Fibroblast of gingiva (primary cell): ENCODE results near the gene RGL4.
"Not testable (repeated sequence)": the region's sequence is repeated elsewhere in the genome, so short reads cannot be mapped to it uniquely, and the experiment has no call there.

Source experiments
- DNase-seq: peaks from one replicate; pipeline ENCODE4 v3.0.0-alpha.2; 2011; ENCODE audit warnings: low read depth

RGL4 gene, protein sequence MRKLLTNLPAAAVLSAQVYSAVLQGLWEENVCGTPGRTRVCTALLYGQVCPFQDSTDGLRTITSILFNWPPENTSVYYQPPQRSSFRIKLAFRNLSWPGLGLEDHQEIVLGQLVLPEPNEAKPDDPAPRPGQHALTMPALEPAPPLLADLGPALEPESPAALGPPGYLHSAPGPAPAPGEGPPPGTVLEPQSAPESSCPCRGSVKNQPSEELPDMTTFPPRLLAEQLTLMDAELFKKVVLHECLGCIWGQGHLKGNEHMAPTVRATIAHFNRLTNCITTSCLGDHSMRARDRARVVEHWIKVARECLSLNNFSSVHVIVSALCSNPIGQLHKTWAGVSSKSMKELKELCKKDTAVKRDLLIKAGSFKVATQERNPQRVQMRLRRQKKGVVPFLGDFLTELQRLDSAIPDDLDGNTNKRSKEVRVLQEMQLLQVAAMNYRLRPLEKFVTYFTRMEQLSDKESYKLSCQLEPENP

GRCh38 chr22:23690713-23691112 is at the start of gene RGL4:
Gene RGL4 (plus strand): TSS chr22:23691013. CDS start chr22:23692031, 1,018 bp downstream.
- DNase-seq = no peak

DNA sequence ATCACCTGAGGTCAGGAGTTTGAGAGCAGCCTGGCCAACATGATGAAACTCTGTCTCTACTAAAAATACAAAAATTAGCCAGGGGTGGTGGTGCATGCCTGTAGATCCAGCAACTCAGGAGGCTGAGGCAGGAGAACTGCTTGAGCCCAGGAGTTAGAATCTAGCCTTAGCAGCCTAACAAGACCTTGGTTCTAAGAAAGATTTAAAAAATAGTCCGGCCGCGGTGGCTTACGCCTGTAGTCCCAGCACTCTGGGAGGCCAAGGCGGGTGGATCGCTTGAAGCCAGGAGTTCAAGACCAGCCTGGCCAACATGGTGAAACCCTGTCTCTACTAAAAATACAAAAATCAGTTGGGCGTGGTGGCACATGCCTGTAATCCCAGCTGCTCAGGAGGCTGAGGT is 44.3 kb upstream of the RGL4 start:
- DNase-seq = not testable (repeated sequence)

- no peak for DNase-seq
Observed at GRCh38 chr22:23649071-23649501, 41.7 kb upstream of the RGL4 start.

GRCh38 chr22:23651676-23652075 is 39.1 kb upstream of the RGL4 start:
- no peak for DNase-seq

GRCh38 chr22:23652286-23652685 is 38.5 kb upstream of the RGL4 start:
- DNase-seq = no peak

DNA sequence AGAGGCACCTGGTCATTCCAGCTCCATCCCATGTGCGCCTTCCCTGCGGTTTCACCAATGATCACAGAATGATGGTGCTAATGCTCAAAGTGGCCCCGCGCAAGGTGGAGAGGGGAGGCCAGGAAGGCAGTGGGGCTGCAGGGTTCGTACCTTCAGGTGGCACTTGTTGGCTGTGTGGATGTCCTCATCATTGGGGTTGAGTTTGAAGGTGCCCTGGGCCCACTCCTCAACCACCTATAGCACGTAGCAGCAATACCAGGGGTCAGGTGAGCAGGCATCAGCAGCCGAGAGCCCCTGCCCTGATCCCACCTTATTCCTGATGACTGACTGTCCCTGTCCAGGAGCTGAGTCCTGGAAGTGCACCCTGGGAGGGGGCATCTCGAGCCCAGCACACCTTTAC is 38.1 kb upstream of the RGL4 start:
- no peak for DNase-seq

DNA sequence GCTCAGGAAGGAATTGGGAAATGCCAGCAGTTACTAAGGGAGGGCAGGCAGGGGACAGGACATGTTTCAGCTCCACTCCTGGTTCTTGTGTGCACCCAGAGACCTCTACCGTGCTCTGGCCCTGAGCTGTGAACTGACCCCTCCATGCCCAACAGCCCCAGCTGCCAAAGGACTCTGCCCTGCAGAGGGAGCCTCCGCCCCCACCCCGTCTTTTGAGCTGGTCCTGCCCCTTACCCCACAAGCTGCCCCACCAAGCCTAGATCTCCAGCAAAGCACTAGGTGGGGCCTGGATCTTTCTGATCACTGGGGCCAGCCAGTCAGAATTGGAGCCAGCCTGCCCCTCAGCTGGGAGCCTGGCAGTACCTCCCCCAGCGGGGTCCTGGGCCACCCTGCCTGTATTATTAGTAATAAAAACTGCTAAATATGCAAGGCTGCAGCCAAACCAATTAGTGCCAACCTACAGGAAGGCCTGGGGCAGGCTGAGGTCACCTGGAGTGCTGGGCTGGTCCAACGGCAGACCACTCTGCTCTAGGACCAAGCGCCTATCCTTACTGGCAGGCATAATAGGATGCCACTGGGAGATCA is 34.8 kb upstream of the RGL4 start:
- no peak for DNase-seq

DNA sequence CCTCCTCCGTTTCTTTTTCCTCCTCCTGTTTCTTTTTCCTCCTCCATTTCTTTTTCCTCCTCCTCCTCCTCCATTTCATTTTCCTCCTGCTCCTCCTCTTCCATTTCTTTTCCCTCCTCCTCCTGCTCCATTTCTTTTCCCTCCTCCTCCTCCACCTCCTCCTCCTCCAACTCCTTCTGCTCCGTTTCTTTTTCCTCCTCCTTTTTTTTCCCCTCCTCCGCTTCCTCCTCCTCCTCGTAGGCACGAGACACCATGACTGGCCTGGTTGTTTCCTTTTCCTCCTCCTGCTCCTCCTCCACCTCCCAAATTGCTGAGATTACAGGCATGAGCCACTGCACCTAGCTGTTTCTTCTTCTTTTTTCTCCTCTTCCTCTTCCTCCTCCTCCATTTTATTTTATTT is 33.1 kb upstream of the RGL4 start:
- DNase-seq = no peak

DNA sequence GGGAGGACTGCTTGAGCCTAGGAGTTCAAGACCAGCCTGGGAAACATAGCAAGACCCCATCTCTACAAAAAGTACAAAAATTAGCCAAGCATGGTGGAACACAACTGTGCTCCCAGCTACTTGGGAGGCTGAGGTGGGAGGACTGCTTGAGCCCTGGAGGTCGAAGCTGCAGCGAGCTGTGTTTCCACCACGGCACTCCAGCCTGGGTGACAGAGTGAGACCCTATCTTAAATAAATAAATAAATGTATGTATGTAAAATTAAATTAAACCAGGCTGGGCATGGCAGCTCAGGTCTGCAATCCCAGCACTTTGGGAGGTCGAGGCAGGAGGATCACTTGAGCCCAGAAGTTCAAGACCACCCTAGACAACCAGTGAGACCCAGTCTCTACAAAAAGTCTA is 30.4 kb upstream of the RGL4 start:
- DNase-seq = not testable (repeated sequence)

GRCh38 chr22:23670378-23671295 is 20.2 kb upstream of the RGL4 start:
- DNase-seq = no peak

DNA sequence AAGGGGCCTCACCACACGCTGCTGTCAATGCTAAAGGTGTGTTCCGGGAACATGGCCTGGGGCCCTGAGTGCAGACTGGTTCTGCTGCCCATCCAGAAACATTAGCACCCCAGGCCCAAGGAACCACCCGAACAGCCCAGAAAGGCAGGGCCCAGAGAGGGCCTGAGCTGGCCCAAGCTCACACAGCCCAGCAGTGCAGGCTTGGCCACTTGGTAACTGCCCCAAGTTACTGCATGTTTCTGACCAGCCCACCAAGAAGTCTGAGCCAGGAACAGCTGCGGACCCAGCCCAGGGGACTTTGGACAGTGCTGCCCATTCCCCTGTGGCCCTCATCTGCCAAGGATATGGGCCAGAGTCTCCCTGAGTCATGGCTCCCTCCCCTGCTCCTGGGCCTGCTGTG is 19.4 kb upstream of the RGL4 start:
- not testable (repeated sequence) for DNase-seq

- not testable (repeated sequence) for DNase-seq
Observed at GRCh38 chr22:23672307-23673049, 18.3 kb upstream of the RGL4 start.

DNA sequence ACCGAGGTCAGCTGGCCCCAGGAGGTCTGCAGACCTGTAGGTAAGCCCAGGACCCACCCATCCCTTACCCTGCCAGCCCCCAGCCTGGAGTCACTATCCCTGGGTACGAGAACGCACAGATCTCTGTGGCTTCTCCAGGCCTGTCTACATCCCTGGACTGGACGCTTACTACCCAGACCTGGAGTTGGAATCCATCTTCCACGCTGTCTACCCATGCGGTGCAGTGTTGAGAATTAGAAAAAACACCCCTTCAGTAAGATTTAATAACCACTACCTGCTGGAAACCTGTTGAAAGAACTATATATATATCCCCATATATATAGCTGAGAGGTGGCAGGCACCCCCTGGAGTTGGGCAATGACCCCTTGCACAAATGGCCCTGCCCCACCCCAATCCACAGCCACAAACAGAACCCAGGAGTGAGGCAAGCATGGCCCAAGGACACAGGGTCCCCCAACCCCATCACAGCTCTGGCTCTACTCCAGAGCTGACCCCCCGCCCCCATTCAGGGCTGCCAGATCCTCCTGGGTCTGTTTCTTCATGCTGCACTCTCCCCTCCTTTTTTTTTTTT is 17.7 kb upstream of the RGL4 start:
- DNase-seq = no peak

GRCh38 chr22:23673826-23674690 is 16.8 kb upstream of the RGL4 start:
- DNase-seq = no peak

GRCh38 chr22:23674886-23675501 is 15.8 kb upstream of the RGL4 start:
- DNase-seq = not testable (repeated sequence)

- no peak for DNase-seq
Observed at GRCh38 chr22:23675502-23676415, 15.1 kb upstream of the RGL4 start.

- not testable (repeated sequence) for DNase-seq
Observed at GRCh38 chr22:23676841-23677700, 13.7 kb upstream of the RGL4 start.

GRCh38 chr22:23677701-23677995 is 13.2 kb upstream of the RGL4 start:
- no peak for DNase-seq
